HepG2 (cell line): ENCODE measurements around the gene AP5B1. TPM values are rescaled to one million over a fixed set of nuclear protein-coding genes. Genes with fewer than 3 reads are reported as not detected.

ENCODE experiments used
- ATAC-seq: fragments of 200-7000 bp; cut with Tn5 transposase; 3 replicates; pipeline ENCODE4 v1.9.1; 2020; ENCODE audit warnings: mild to moderate bottlenecking, moderate library complexity
- BruUV-seq: library from RNA; stranded (reverse); fragments of 400-500 nt; replicated peaks from 2 replicates; lab custom pipeline; 2021; lab: Mats Ljungman, UMichigan
- CTCF ChIA-PET: fragments of 300-600 bp; formaldehyde crosslinking; extraction: SDS; loops from one replicate; lab custom pipeline; 2021; ENCODE audit warnings: low total read pairs, inconsistent platforms, low intra/inter-chr PET ratio; lab: Yijun Ruan, JAX
- POLR2A ChIA-PET: fragments of 350-600 bp; sonication (Branson Sonifier 250); formaldehyde crosslinking; loops from one replicate; lab custom pipeline; 2020; ENCODE audit warnings: antibody characterized with exemption, inconsistent platforms; lab: Yijun Ruan, JAX
- DNase-seq: peaks from one replicate; pipeline ENCODE4 v3.0.0-alpha.2; 2015; ENCODE audit warnings: low spot score
- FAIRE-seq: peaks from 3 replicates; lab custom pipeline; 2011; peaks lifted over from hg19 to GRCh38; lab: Jason Lieb, UNC
- H2AFZ ChIP-seq: one replicate; pipeline ENCODE4 v1.6.1; 2011; ENCODE audit warnings: low read length, inconsistent platforms
- H3K27ac ChIP-seq: fragments of 300-600 bp; 3 replicates; pipeline ENCODE4 v1.8.0; 2011; ENCODE audit warnings: mixed run types, mild to moderate bottlenecking, mixed read lengths, low read length, inconsistent platforms; ENCODE audit not compliant: insufficient read depth; ENCODE audit errors: extremely low read length
- H3K27me3 ChIP-seq, 2 experiments: fragments of 200-600 bp in 1 of 2; 2 replicates in 1 of 2; 3 replicates in 1 of 2; pipeline versions ENCODE4 v1.6.0 to v1.8.0; 2011; ENCODE audit warnings: low read length in 2 of 2, mild to moderate bottlenecking in 2 of 2, moderate library complexity in 2 of 2, inconsistent platforms in 1 of 2; ENCODE audit not compliant: insufficient read depth in 2 of 2, control insufficient read depth in 1 of 2
- H3K36me3 ChIP-seq, 2 experiments: fragments of 200-600 bp in 1 of 2; replicated peaks in 1 of 2; 2 replicates in 1 of 2; 3 replicates in 1 of 2; pipeline versions ENCODE4 v1.5.1 to v1.8.0; 2011; ENCODE audit warnings: low read length in 2 of 2, inconsistent platforms in 1 of 2; ENCODE audit not compliant: insufficient read depth in 2 of 2, control insufficient read depth in 1 of 2
- H3K4me1 ChIP-seq: 2 replicates; pipeline ENCODE4 v1.5.1; 2012; ENCODE audit warnings: low read length, inconsistent platforms; ENCODE audit not compliant: insufficient read depth
- H3K4me2 ChIP-seq: 2 replicates; pipeline ENCODE4 v1.6.0; 2011; ENCODE audit warnings: low read depth, low read length, inconsistent platforms
- H3K4me3 ChIP-seq, 3 experiments: fragments of 200-600 bp in 1 of 3; sonication (generic), shearing (Covaris generic) in 1 of 3; replicated peaks in 1 of 3; 2 replicates each; pipeline ENCODE4 v1.5.1; 2011 to 2016; ENCODE audit warnings: low read length in 3 of 3, inconsistent platforms in 2 of 3, low read depth in 2 of 3, mild to moderate bottlenecking in 2 of 3, control low read depth in 1 of 3, mixed read lengths in 1 of 3; ENCODE audit not compliant: insufficient read depth in 1 of 3
- H3K79me2 ChIP-seq: one replicate; pipeline ENCODE4 v1.6.1; 2011; ENCODE audit warnings: low read length, inconsistent platforms; ENCODE audit not compliant: insufficient read depth
- H3K9ac ChIP-seq: 2 replicates; pipeline ENCODE4 v1.6.0; 2011; ENCODE audit warnings: mild to moderate bottlenecking, low read depth, low read length, inconsistent platforms; ENCODE audit not compliant: insufficient read depth
- H3K9me3 ChIP-seq: 2 replicates; pipeline ENCODE4 v1.5.1; 2012; ENCODE audit warnings: mild to moderate bottlenecking, low read length
- H4K20me1 ChIP-seq: 2 replicates; pipeline ENCODE4 v1.6.0; 2011; ENCODE audit warnings: inconsistent platforms, mild to moderate bottlenecking, low read length, moderate library complexity; ENCODE audit not compliant: insufficient read depth
- AKNA ChIP-seq: sonication (generic); formaldehyde crosslinking; IDR thresholded peaks from 2 replicates; pipeline ENCODE4 v1.4.0; 2020; ENCODE audit warnings: missing genetic modification reagents, borderline replicate concordance
- ISX ChIP-seq: sonication (generic); formaldehyde crosslinking; conservative IDR thresholded peaks from 2 replicates; pipeline ENCODE4 v1.5.0; 2020; ENCODE audit warnings: missing genetic modification reagents
- MAX ChIP-seq: IDR thresholded peaks from 2 replicates; pipeline ENCODE4 v1.6.1; 2012; ENCODE audit warnings: inconsistent platforms
- NR2F6 ChIP-seq, 2 experiments: IDR thresholded peaks; 2 replicates each; pipeline ENCODE4 v1.6.1; 2016; ENCODE audit warnings: antibody characterized with exemption in 1 of 2, mild to moderate bottlenecking in 1 of 2
- RXRA ChIP-seq: sonication (generic); formaldehyde crosslinking; IDR thresholded peaks from 2 replicates; pipeline ENCODE4 v1.5.1; 2020; ENCODE audit warnings: missing genetic modification reagents
- SALL2 ChIP-seq: sonication (generic); formaldehyde crosslinking; IDR thresholded peaks from 2 replicates; pipeline ENCODE4 v1.8.1; 2023; ENCODE audit warnings: mild to moderate bottlenecking, missing genetic modification reagents, inconsistent platforms
- TFDP1 ChIP-seq: IDR thresholded peaks from 2 replicates; pipeline ENCODE4 v1.6.1; 2016; ENCODE audit warnings: missing compliant biosample characterization, missing genetic modification reagents, borderline replicate concordance
- TFE3 ChIP-seq: IDR thresholded peaks from 2 replicates; pipeline ENCODE4 v1.6.1; 2016
- ZBTB3 ChIP-seq: sonication (generic); formaldehyde crosslinking; IDR thresholded peaks from 2 replicates; pipeline ENCODE4 v1.4.0; 2020; ENCODE audit warnings: low read depth, mild to moderate bottlenecking, moderate library complexity, missing genetic modification reagents, borderline replicate concordance
- ZGPAT ChIP-seq: IDR thresholded peaks from 2 replicates; pipeline ENCODE4 v1.6.1; 2016; ENCODE audit warnings: mild to moderate bottlenecking
- ZNF136 ChIP-seq: sonication (generic); formaldehyde crosslinking; IDR thresholded peaks from 2 replicates; pipeline ENCODE4 v1.8.1; 2022; ENCODE audit warnings: low read depth, mild to moderate bottlenecking, moderate library complexity, missing genetic modification reagents
- ZNF777 ChIP-seq: sonication (generic); formaldehyde crosslinking; IDR thresholded peaks from 2 replicates; pipeline ENCODE4 v1.4.0; 2020; ENCODE audit warnings: missing genetic modification reagents
- WGBS: methylation state at CpG from one replicate; pipeline ENCODE4 v1.1.6; 2017; ENCODE audit warnings: low lambda C conversion rate; 5-methylcytosine and 5-hydroxymethylcytosine counted together
- in situ Hi-C: cut with HindIII; loops from 2 replicates; pipeline ENCODE4 v1.10.0; 2017; ENCODE audit warnings: low pct_unique_long_range_greater_than_20kb; ENCODE audit not compliant: extremely low pct_ligation_motif_present
- intact Hi-C: fragments of 100-400 bp; cut with micrococcal nuclease; formaldehyde crosslinking; loops from one replicate; pipeline ENCODE4 v1.10.0; 2022; ENCODE audit not compliant: unreplicated experiment
- polyA plus RNA-seq, 8 experiments: library from polyadenylated mRNA; depleted of rRNA in 3 of 8; stranded (reverse) in 7 of 8; unstranded in 1 of 8; fragments of >200 nt; fragmentation: Illumina TruSeq in 4 of 8; extraction: Trizol in 4 of 8; gene quantifications; 2 replicates each; pipeline versions ENCODE4 v1.2.1 to v1.2.3, GENCODE V29; 2011 to 2016; ENCODE audit warnings: low read depth in 4 of 8, missing spikeins in 1 of 8, mixed read lengths in 1 of 8; ENCODE audit not compliant: insufficient read depth in 1 of 8
- total RNA-seq, 5 experiments: library from RNA; depleted of rRNA; stranded (reverse); fragments of >200 nt; fragmentation: Illumina TruSeq; extraction: Trizol; gene quantifications; 2 replicates each; pipeline ENCODE4 v1.2.3, GENCODE V29; 2016; ENCODE audit warnings: low read depth in 1 of 5

The AP5B1 gene
- total and polyA plus RNA-seq, 2 of the 13 experiments (the other 11 are each of a cell fraction or from before 2014, with no cell fraction given) = 1.7 to 4.4 TPM

- POLR2A ChIA-PET = interaction anchor here (2.4 to 3.4 kb wide), 3 partner anchors 36 to 78 kb away, joined by 10 to 13 read pairs (median 10); partner anchors contain the start of genes CFL1 and MUS81
- peak; percentile 35 for DNase-seq
- TF ChIP-seq ZNF136 = no peak
- TF ChIP-seq SALL2 (CRISPR knock-in tag) = no peak
- TF ChIP-seq TFDP1 (CRISPR knock-in tag) = peak; percentile 43; the same call in 1 of the 2 replicates
- peak; percentile 56; the same call in 1 of the 2 replicates for TF ChIP-seq MAX
- TF ChIP-seq ZBTB3 (CRISPR knock-in tag) = no peak
- TF ChIP-seq NR2F6 (IDR thresholded peaks at IDR 0.05) = no peak
- peak; percentile 70 for TF ChIP-seq NR2F6 (CRISPR knock-in tag; IDR thresholded peaks at IDR 0.05)
- peak; percentile 37; the same call in 1 of the 2 replicates for TF ChIP-seq RXRA (CRISPR knock-in tag)
- TF ChIP-seq ZNF777 (CRISPR knock-in tag) = 0 out of 2 replicates have a peak, but pooled peaks have one; percentile 19
- TF ChIP-seq TFE3 (CRISPR knock-in tag) = 0 out of 2 replicates have a peak, but pooled peaks have one; percentile 33
- no peak for TF ChIP-seq ISX (CRISPR knock-in tag)
- TF ChIP-seq ZGPAT (CRISPR knock-in tag) = peak; percentile 37; the same call in 1 of the 2 replicates
- no peak for TF ChIP-seq AKNA
These were observed 581 bp upstream of the AP5B1 start for GRCh38 chr11:65781152-65781961.

More at GRCh38 chr11:65781152-65781961, 581 bp upstream of the AP5B1 start:
- Histone ChIP-seq H3K36me3 (no peaks in the 10 kb centered on the region), H3K4me2 (peak overlapping the region; percentile 85), H3K9ac (peak overlapping the region; percentile 60; the same call in 1 of the 2 replicates), H3K79me2 (no peaks in the 10 kb centered on the region), H3K27me3 (peaks cover 6 to 42% of the 10 kb centered on the region in 2 experiments; a peak in 4 of 5 replicates), H2AFZ (no peak overlapping the region), H4K20me1 (no peaks in the 10 kb centered on the region), H3K4me3 (peak overlapping the region; percentile 55 to 92 (median 62); a peak in 5 of 6 replicates), H3K9me3 (no peaks in the 10 kb centered on the region), H3K27ac (no peak overlapping the region), H3K4me1 (peaks cover 47% of the 10 kb centered on the region)
- intact Hi-C loops = loop anchor here (5.0 kb wide), 2 partner anchors 36 to 546 kb away; no protein-coding TSS in a partner anchor
- ATAC-seq (peak; percentile 42), FAIRE-seq (no peak)
- no TSS peak for BruUV-seq
- in situ Hi-C loops = loop anchor here (5.0 kb wide), 1 partner anchor 36 kb away; no protein-coding TSS in a partner anchor
- no CpG with 5 or more reads among the region's 83 CpGs for WGBS
- CTCF ChIA-PET = interaction anchor here (1.1 to 4.7 kb wide), 4 partner anchors 36 to 208 kb away, joined by 4 to 56 read pairs (median 8); partner anchors contain the start of gene KAT5
